Endothelial cell of umbilical vein (primary cell): ENCODE results near the gene IQGAP1. TPM values are rescaled to one million over a fixed set of nuclear protein-coding genes. Genes with fewer than 3 reads are reported as not detected.
"Not testable (repeated sequence)": the region's sequence is repeated elsewhere in the genome, so short reads cannot be mapped to it uniquely, and the experiment has no call there.

ENCODE experiments used
- BruUV-seq: library from RNA; stranded (reverse); fragments of 400-500 nt; replicated peaks from 2 replicates; lab custom pipeline; 2021; lab: Mats Ljungman, UMichigan
- CTCF ChIA-PET: fragments of 300-600, 350-600 bp; sonication (Branson Sonifier 250); formaldehyde crosslinking; loops from one replicate; lab custom pipeline; 2021; ENCODE audit warnings: antibody characterized with exemption, inconsistent platforms; lab: Charles Lee
- POLR2A ChIA-PET: fragments of 300-600, 350-600 bp; sonication (Branson Sonifier 250); formaldehyde crosslinking; loops from one replicate; lab custom pipeline; 2021; ENCODE audit warnings: antibody characterized with exemption, inconsistent platforms; lab: Charles Lee
- DNase-seq: peaks from one replicate; pipeline ENCODE4 v3.0.0-alpha.2; 2011; ENCODE audit warnings: low read depth, low spot score
- FAIRE-seq: peaks from 2 replicates; lab custom pipeline; 2011; peaks lifted over from hg19 to GRCh38; lab: Jason Lieb, UNC
- H2AFZ ChIP-seq: 2 replicates; pipeline ENCODE4 v1.6.0; 2012; ENCODE audit warnings: low read depth, low read length, control low read depth, inconsistent platforms
- H3K27ac ChIP-seq: 2 replicates; pipeline ENCODE4 v1.5.1; 2011; ENCODE audit warnings: low read depth, mild to moderate bottlenecking, control low read depth, low read length, moderate library complexity; ENCODE audit not compliant: insufficient read depth
- H3K27me3 ChIP-seq, 2 experiments: 2 replicates each; pipeline versions ENCODE4 v1.6.0 to v1.6.1; 2011; ENCODE audit warnings: low read length in 2 of 2, mixed read lengths in 1 of 2; ENCODE audit not compliant: control insufficient read depth in 2 of 2, insufficient read depth in 2 of 2
- H3K36me3 ChIP-seq, 2 experiments: 2 replicates in 1 of 2; 3 replicates in 1 of 2; pipeline ENCODE4 v1.5.1; 2011; ENCODE audit warnings: low read length in 2 of 2, mild to moderate bottlenecking in 1 of 2, moderate library complexity in 1 of 2; ENCODE audit not compliant: control insufficient read depth in 2 of 2, insufficient read depth in 2 of 2; ENCODE audit errors: extremely low read depth in 1 of 2
- H3K4me1 ChIP-seq: 3 replicates; pipeline ENCODE4 v1.5.1; 2011; ENCODE audit warnings: mild to moderate bottlenecking, low read length; ENCODE audit not compliant: control insufficient read depth, insufficient read depth; ENCODE audit errors: extremely low read depth
- H3K4me2 ChIP-seq: 2 replicates; pipeline ENCODE4 v1.6.1; 2011; ENCODE audit warnings: low read length, control low read depth, mixed read lengths; ENCODE audit not compliant: insufficient read depth
- H3K4me3 ChIP-seq, 3 experiments: fragments of 200-600 bp in 1 of 3; sonication (generic), shearing (Covaris generic) in 1 of 3; replicated peaks in 1 of 3; 2 replicates each; pipeline ENCODE4 v1.5.1; 2011 to 2016; ENCODE audit warnings: control low read depth in 3 of 3, low read length in 3 of 3, mild to moderate bottlenecking in 2 of 3, inconsistent platforms in 1 of 3, low read depth in 1 of 3, moderate library complexity in 1 of 3; ENCODE audit not compliant: insufficient read depth in 1 of 3
- H3K79me2 ChIP-seq: 2 replicates; pipeline ENCODE4 v1.6.0; 2012; ENCODE audit warnings: low read length, inconsistent platforms; ENCODE audit not compliant: control insufficient read depth, insufficient read depth
- H3K9ac ChIP-seq: replicated peaks from 2 replicates; pipeline ENCODE3; 2011; ENCODE audit warnings: low read length, control low read depth; ENCODE audit not compliant: insufficient read depth; ENCODE audit errors: extremely low read depth
- H3K9me1 ChIP-seq: replicated peaks from 3 replicates; pipeline ENCODE4 v1.6.0; 2011; ENCODE audit warnings: mild to moderate bottlenecking, low read length; ENCODE audit not compliant: control insufficient read depth, insufficient read depth; ENCODE audit errors: extremely low read depth
- H3K9me3 ChIP-seq: replicated peaks from 2 replicates; pipeline ENCODE4 v1.5.1; 2012; ENCODE audit warnings: low read length, inconsistent platforms; ENCODE audit not compliant: control insufficient read depth, insufficient read depth
- H4K20me1 ChIP-seq: replicated peaks from 2 replicates; pipeline ENCODE3; 2011; ENCODE audit warnings: mild to moderate bottlenecking, low read length; ENCODE audit not compliant: control insufficient read depth, insufficient read depth; ENCODE audit errors: extremely low read depth
- EZH2 ChIP-seq: IDR thresholded peaks from 2 replicates; pipeline ENCODE4 v1.6.1; 2012; ENCODE audit warnings: borderline replicate concordance, low read depth, mild to moderate bottlenecking, moderate library complexity, low read length, inconsistent platforms; ENCODE audit not compliant: severe bottlenecking
- JUN ChIP-seq: IDR thresholded peaks from 2 replicates; pipeline ENCODE4 v1.6.1; 2011; ENCODE audit warnings: borderline replicate concordance, low read depth; ENCODE audit not compliant: insufficient read length, insufficient read depth
- dilution Hi-C: fragments of 300-500 bp; cut with MboI; formaldehyde crosslinking; loops from one replicate; pipeline ENCODE4 v1.15.0; 2019; ENCODE audit warnings: low sequenced_read_pairs; ENCODE audit not compliant: extremely low pct_ligation_motif_present
- intact Hi-C: fragments of 100-400 bp; cut with micrococcal nuclease; formaldehyde crosslinking; loops from one replicate; pipeline ENCODE4 v1.10.0; 2022
- polyA plus RNA-seq, 4 experiments: library from polyadenylated mRNA; depleted of rRNA in 3 of 4; stranded (reverse) in 3 of 4; unstranded in 1 of 4; fragments of >200 nt; gene quantifications; 2 replicates each; pipeline versions ENCODE4 v1.2.1 to v1.2.3, GENCODE V29; 2011 to 2012; ENCODE audit warnings: missing spikeins in 1 of 4
- total RNA-seq: library from RNA; stranded (reverse); gene quantifications from 2 replicates; pipeline ENCODE4 v1.2.3, GENCODE V29; 2021
- TF ChIP-seq, protein P1 (sequence below), 2 donors: IDR thresholded peaks; 1 replicate in 1 of 2; 2 replicates in 1 of 2; pipeline ENCODE4 v1.5.1; 2011; ENCODE audit warnings: low read length in 2 of 2, mild to moderate bottlenecking in 2 of 2, moderate library complexity in 2 of 2, control low read depth in 1 of 2, inconsistent platforms in 1 of 2, low read depth in 1 of 2; ENCODE audit not compliant: insufficient read depth in 1 of 2; ENCODE audit errors: extremely low read depth in 1 of 2

IQGAP1 gene
- total and polyA plus RNA-seq, 2 donors (not counting 3 experiments of a cell fraction or from before 2014, with no cell fraction given) = 82.2 to 258 TPM

DNA sequence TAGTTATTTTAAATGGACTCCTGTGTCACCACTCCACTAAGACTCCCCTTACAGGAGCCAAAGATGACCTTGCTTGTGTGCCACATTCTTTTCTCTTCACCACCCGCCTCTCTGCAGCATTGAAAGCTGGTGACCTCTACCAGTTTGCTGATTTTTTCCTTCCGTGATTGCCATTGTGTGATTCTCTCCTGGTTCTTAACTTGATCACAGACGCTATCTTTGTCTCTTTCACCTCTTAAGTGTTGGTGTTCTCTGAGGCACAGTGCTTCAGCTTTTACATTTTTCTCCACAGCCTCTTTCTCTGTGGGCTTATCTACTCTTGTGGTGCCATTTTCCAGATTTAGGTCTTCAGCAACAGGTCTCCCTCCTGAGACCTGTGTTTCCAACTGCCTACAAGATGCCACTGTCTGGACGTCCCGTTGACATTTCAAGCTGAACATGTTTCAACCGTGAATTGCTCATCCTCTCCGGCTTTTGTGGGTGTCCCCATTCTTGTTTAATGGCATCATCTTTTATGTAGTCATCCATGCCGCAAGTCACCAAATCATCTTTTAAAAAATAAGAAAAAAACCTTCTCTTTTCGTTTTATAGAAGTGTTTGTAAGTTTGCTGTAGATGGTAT lies 26.5 kb downstream of the IQGAP1 start:
- H3K4me2 ChIP-seq = peak overlapping the region; percentile 21
- CTCF ChIA-PET = interaction anchor here (1.5 kb wide), 1 partner anchor 52 kb away, joined by 8 read pairs; no protein-coding TSS in a partner anchor
- TF ChIP-seq JUN (no peak), EZH2 (no peak)
- TF ChIP-seq, protein P1, sequence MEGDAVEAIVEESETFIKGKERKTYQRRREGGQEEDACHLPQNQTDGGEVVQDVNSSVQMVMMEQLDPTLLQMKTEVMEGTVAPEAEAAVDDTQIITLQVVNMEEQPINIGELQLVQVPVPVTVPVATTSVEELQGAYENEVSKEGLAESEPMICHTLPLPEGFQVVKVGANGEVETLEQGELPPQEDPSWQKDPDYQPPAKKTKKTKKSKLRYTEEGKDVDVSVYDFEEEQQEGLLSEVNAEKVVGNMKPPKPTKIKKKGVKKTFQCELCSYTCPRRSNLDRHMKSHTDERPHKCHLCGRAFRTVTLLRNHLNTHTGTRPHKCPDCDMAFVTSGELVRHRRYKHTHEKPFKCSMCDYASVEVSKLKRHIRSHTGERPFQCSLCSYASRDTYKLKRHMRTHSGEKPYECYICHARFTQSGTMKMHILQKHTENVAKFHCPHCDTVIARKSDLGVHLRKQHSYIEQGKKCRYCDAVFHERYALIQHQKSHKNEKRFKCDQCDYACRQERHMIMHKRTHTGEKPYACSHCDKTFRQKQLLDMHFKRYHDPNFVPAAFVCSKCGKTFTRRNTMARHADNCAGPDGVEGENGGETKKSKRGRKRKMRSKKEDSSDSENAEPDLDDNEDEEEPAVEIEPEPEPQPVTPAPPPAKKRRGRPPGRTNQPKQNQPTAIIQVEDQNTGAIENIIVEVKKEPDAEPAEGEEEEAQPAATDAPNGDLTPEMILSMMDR (IDR thresholded peaks at IDR 0.05; ENCODE audit: extremely low read depth in 1 of 2, insufficient read depth in 1 of 2, low read depth in 1 of 2, low read length in 2 of 2) = no peak
- POLR2A ChIA-PET = no interaction called here
- peaks cover 48% of the 10 kb centered on the region for H3K4me1 ChIP-seq
- FAIRE-seq = no peak
- peaks cover 79% of the 10 kb centered on the region for H3K79me2 ChIP-seq
- H3K9me1 ChIP-seq = no peaks in the 10 kb centered on the region
- no peak overlapping the region for H3K9ac ChIP-seq
- no peak for DNase-seq
- no peaks in the 10 kb centered on the region for H3K36me3 ChIP-seq
- intact Hi-C loops = loop anchor here (2.0 kb wide), 1 partner anchor 26 kb away; the partner anchor contains the start of gene IQGAP1
- H3K27me3 ChIP-seq = no peaks in the 10 kb centered on the region
- no peaks in the 10 kb centered on the region for H3K9me3 ChIP-seq
- BruUV-seq = no TSS peak
- peaks cover 11% of the 10 kb centered on the region for H4K20me1 ChIP-seq
- H3K27ac ChIP-seq = peak overlapping the region; percentile 33
- no peak overlapping the region for H3K4me3 ChIP-seq
- dilution Hi-C loops = no loop called here
- no peak overlapping the region for H2AFZ ChIP-seq

- H3K36me3 ChIP-seq, CTCF ChIA-PET, H3K27ac ChIP-seq, H3K4me3 ChIP-seq, H3K9me3 ChIP-seq, intact Hi-C loops, H3K4me2 ChIP-seq, H3K9me1 ChIP-seq, FAIRE-seq, H3K9ac ChIP-seq, H2AFZ ChIP-seq, BruUV-seq, dilution Hi-C loops, H3K27me3 ChIP-seq, DNase-seq, POLR2A ChIA-PET: not testable (repeated sequence)
- peaks cover 89% of the 10 kb centered on the region for H3K79me2 ChIP-seq
- peaks cover 11% of the 10 kb centered on the region for H4K20me1 ChIP-seq
- H3K4me1 ChIP-seq = peaks cover 59% of the 10 kb centered on the region
These were observed 28.0 kb downstream of the IQGAP1 start for GRCh38 chr15:90416052-90416451.
